HepG2 (cell line): Measurements from ENCODE around the gene TADA2A. TPM values are rescaled to one million over a fixed set of nuclear protein-coding genes. Genes with fewer than 3 reads are reported as not detected.

Experiments
- BRCA1 ChIP-seq: sonication (generic); formaldehyde crosslinking; IDR thresholded peaks from 2 replicates; pipeline ENCODE4 v1.4.0; 2020; ENCODE audit warnings: missing genetic modification reagents
- CCDC6 ChIP-seq: sonication (generic); formaldehyde crosslinking; IDR thresholded peaks from 2 replicates; pipeline ENCODE4 v1.8.1; 2022; ENCODE audit warnings: mild to moderate bottlenecking, missing genetic modification reagents, moderate library complexity
- GPN1 ChIP-seq: sonication (generic); formaldehyde crosslinking; IDR thresholded peaks from 2 replicates; pipeline ENCODE4 v1.5.1; 2020; ENCODE audit warnings: missing genetic modification reagents, borderline replicate concordance
- HDAC6 ChIP-seq: fragments of 200-600 bp; sonication (generic); IDR thresholded peaks from 2 replicates; pipeline ENCODE4 v1.7.0; 2017; ENCODE audit warnings: mild to moderate bottlenecking, antibody characterized with exemption, low read length, low read depth
- HIVEP1 ChIP-seq: sonication (generic); formaldehyde crosslinking; IDR thresholded peaks from 2 replicates; pipeline ENCODE4 v1.4.0; 2020; ENCODE audit warnings: mild to moderate bottlenecking, missing genetic modification reagents
- HNF4G ChIP-seq, 2 experiments: sonication (generic) in 1 of 2; formaldehyde crosslinking in 1 of 2; IDR thresholded peaks; 2 replicates each; pipeline versions ENCODE4 v1.4.0 to v1.6.1; 2011 to 2020; ENCODE audit warnings: borderline replicate concordance in 2 of 2, low read depth in 2 of 2, mild to moderate bottlenecking in 2 of 2, low read length in 1 of 2, missing genetic modification reagents in 1 of 2, moderate library complexity in 1 of 2
- KDM4B ChIP-seq: sonication (generic); formaldehyde crosslinking; IDR thresholded peaks from 2 replicates; pipeline ENCODE4 v1.4.0; 2020; ENCODE audit warnings: missing genetic modification reagents
- REPIN1 ChIP-seq: sonication (generic); formaldehyde crosslinking; IDR thresholded peaks from 2 replicates; pipeline ENCODE4 v1.8.0; 2022; ENCODE audit warnings: missing genetic modification reagents, low read depth, mild to moderate bottlenecking, borderline replicate concordance
- SAFB2 ChIP-seq: sonication (generic); formaldehyde crosslinking; IDR thresholded peaks from 2 replicates; pipeline ENCODE4 v1.5.1; 2020; ENCODE audit warnings: missing genetic modification reagents, low read depth, mild to moderate bottlenecking, borderline replicate concordance
- SMAD3 ChIP-seq: sonication (generic); formaldehyde crosslinking; IDR thresholded peaks from 2 replicates; pipeline ENCODE4 v1.4.0; 2020; ENCODE audit warnings: missing genetic modification reagents
- YEATS4 ChIP-seq: sonication (generic); formaldehyde crosslinking; IDR thresholded peaks from 2 replicates; pipeline ENCODE4 v1.4.0; 2020; ENCODE audit warnings: missing genetic modification reagents, borderline replicate concordance
- ZBTB42 ChIP-seq: sonication (generic); formaldehyde crosslinking; IDR thresholded peaks from 2 replicates; pipeline ENCODE4 v1.5.0; 2020; ENCODE audit warnings: mild to moderate bottlenecking, missing genetic modification reagents
- ZFP90 ChIP-seq: sonication (generic); formaldehyde crosslinking; IDR thresholded peaks from 2 replicates; pipeline ENCODE4 v1.8.0; 2022; ENCODE audit warnings: missing genetic modification reagents, mild to moderate bottlenecking, inconsistent platforms, borderline replicate concordance
- ZNF256 ChIP-seq: sonication (generic); formaldehyde crosslinking; conservative IDR thresholded peaks from 2 replicates; pipeline ENCODE4 v1.4.0; 2020; ENCODE audit warnings: missing genetic modification reagents
- ZNF33A ChIP-seq: sonication (generic); formaldehyde crosslinking; IDR thresholded peaks from 2 replicates; pipeline ENCODE4 v1.5.1; 2020; ENCODE audit warnings: missing genetic modification reagents, mild to moderate bottlenecking, moderate library complexity, borderline replicate concordance
- ZNF34 ChIP-seq: sonication (generic); formaldehyde crosslinking; IDR thresholded peaks from 2 replicates; pipeline ENCODE4 v1.4.0; 2020; ENCODE audit warnings: mild to moderate bottlenecking, missing genetic modification reagents, borderline replicate concordance
- ZNF446 ChIP-seq: sonication (generic); formaldehyde crosslinking; IDR thresholded peaks from 2 replicates; pipeline ENCODE4 v1.5.0; 2020; ENCODE audit warnings: mild to moderate bottlenecking, missing genetic modification reagents
- ZNF607 ChIP-seq: sonication (generic); formaldehyde crosslinking; IDR thresholded peaks from 2 replicates; pipeline ENCODE4 v1.5.1; 2020; ENCODE audit warnings: missing genetic modification reagents, mild to moderate bottlenecking, borderline replicate concordance
- ZNF678 ChIP-seq: sonication (generic); formaldehyde crosslinking; IDR thresholded peaks from 2 replicates; pipeline ENCODE4 v1.4.0; 2020; ENCODE audit warnings: mild to moderate bottlenecking, missing genetic modification reagents
- ZNF720 ChIP-seq: sonication (generic); formaldehyde crosslinking; IDR thresholded peaks from 2 replicates; pipeline ENCODE4 v1.4.0; 2020; ENCODE audit warnings: missing genetic modification reagents
- ZNF724P ChIP-seq: sonication (generic); formaldehyde crosslinking; IDR thresholded peaks from 2 replicates; pipeline ENCODE4 v1.8.0; 2022; ENCODE audit warnings: missing genetic modification reagents, borderline replicate concordance
- ZNF737 ChIP-seq: sonication (generic); formaldehyde crosslinking; IDR thresholded peaks from 2 replicates; pipeline ENCODE4 v1.5.0; 2020; ENCODE audit warnings: missing genetic modification reagents, mild to moderate bottlenecking, borderline replicate concordance
- polyA plus RNA-seq, 8 experiments: library from polyadenylated mRNA; depleted of rRNA in 3 of 8; stranded (reverse) in 7 of 8; unstranded in 1 of 8; fragments of >200 nt; fragmentation: Illumina TruSeq in 4 of 8; extraction: Trizol in 4 of 8; gene quantifications; 2 replicates each; pipeline versions ENCODE4 v1.2.1 to v1.2.3, GENCODE V29; 2011 to 2016; ENCODE audit warnings: low read depth in 4 of 8, missing spikeins in 1 of 8, mixed read lengths in 1 of 8; ENCODE audit not compliant: insufficient read depth in 1 of 8
- total RNA-seq, 5 experiments: library from RNA; depleted of rRNA; stranded (reverse); fragments of >200 nt; fragmentation: Illumina TruSeq; extraction: Trizol; gene quantifications; 2 replicates each; pipeline ENCODE4 v1.2.3, GENCODE V29; 2016; ENCODE audit warnings: low read depth in 1 of 5
- TF ChIP-seq, protein P1 (sequence below): sonication (generic); formaldehyde crosslinking; IDR thresholded peaks from 2 replicates; pipeline ENCODE4 v1.4.0; 2020; ENCODE audit warnings: low read depth, mild to moderate bottlenecking, missing genetic modification reagents
- TF ChIP-seq, protein P2 (sequence below): IDR thresholded peaks from 2 replicates; pipeline ENCODE4 v1.6.1; 2012; ENCODE audit warnings: inconsistent platforms
- TF ChIP-seq, protein P3 (sequence below): sonication (generic); formaldehyde crosslinking; IDR thresholded peaks from 2 replicates; pipeline ENCODE4 v1.5.1; 2020; ENCODE audit warnings: missing genetic modification reagents, mild to moderate bottlenecking, borderline replicate concordance

TADA2A gene
- total and polyA plus RNA-seq, 2 of the 13 experiments (the other 11 are each of a cell fraction or from before 2014, with no cell fraction given) = 8.0 to 14.0 TPM

DNA sequence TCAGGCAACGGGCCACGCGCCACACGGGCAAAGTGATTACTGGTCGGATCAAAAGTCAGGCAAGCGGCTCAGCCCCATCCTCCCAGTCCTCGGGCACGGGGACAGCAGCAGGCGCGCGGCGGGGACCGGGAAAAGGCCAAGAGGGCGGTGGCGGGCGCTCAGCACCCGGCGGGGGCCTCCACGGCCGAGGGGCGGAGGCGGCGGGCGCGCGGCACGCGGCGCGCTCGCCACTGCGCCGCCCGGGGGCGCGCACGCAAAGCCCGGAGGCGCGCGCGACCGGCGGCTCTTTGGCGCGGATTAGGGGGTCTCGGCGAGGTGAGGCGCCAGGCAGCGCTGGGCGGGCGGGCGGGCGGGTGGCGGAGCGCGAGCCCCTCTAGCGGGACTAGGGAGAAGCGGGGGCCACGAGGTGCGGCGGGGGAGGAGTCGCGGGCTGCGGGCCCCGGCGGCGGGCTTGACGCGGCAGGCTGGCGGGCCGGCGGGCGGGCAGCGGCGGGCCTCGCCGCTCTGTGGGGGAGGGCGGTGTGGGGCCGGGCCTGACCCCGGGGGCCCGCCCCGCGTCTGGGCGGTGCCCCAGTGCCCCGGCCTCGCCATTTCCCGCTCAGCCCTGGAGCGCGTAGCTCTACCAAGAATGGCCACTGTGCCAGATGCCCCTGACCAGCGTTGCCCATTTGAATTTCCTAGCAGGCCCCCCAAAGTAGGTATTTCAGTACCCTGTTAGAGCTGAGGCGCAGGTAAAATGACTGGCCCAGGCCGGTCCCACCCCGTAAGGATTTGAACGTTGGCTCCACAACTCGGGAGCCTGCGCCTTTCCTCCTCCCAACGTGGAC lies at the start of gene TADA2A, which contains the start of gene ACACA (continued):
- TF ChIP-seq ZNF34 = no peak
- no peak; the same call in 1 of the 2 replicates for TF ChIP-seq ZNF256 (CRISPR knock-in tag)
- peak; percentile 44; the same call in 1 of the 2 replicates for TF ChIP-seq SAFB2 (CRISPR knock-in tag)
- TF ChIP-seq ZFP90 (CRISPR knock-in tag) = no peak
- TF ChIP-seq HIVEP1 (CRISPR knock-in tag) = peak; percentile 53; the same call in 1 of the 2 replicates
- no peak for TF ChIP-seq KDM4B (CRISPR knock-in tag)
- no peak for TF ChIP-seq GPN1 (CRISPR knock-in tag)
- peak; percentile 63; the same call in 1 of the 2 replicates for TF ChIP-seq ZNF33A (CRISPR knock-in tag)
- TF ChIP-seq ZNF720 = no peak
- TF ChIP-seq ZBTB42 (CRISPR knock-in tag) = no peak
- TF ChIP-seq, protein P1, sequence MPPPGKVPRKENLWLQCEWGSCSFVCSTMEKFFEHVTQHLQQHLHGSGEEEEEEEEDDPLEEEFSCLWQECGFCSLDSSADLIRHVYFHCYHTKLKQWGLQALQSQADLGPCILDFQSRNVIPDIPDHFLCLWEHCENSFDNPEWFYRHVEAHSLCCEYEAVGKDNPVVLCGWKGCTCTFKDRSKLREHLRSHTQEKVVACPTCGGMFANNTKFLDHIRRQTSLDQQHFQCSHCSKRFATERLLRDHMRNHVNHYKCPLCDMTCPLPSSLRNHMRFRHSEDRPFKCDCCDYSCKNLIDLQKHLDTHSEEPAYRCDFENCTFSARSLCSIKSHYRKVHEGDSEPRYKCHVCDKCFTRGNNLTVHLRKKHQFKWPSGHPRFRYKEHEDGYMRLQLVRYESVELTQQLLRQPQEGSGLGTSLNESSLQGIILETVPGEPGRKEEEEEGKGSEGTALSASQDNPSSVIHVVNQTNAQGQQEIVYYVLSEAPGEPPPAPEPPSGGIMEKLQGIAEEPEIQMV (CRISPR knock-in tag) = no peak
- TF ChIP-seq SMAD3 (CRISPR knock-in tag) = peak; percentile 51; the same call in 1 of the 2 replicates
- no peak for TF ChIP-seq ZNF446 (CRISPR knock-in tag)
- TF ChIP-seq ZNF678 = no peak
- TF ChIP-seq CCDC6 (CRISPR knock-in tag) = no peak
- TF ChIP-seq, protein P2, sequence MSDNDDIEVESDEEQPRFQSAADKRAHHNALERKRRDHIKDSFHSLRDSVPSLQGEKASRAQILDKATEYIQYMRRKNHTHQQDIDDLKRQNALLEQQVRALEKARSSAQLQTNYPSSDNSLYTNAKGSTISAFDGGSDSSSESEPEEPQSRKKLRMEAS = peak; percentile 75
- 0 out of 2 replicates have a peak, but pooled peaks have one; percentile 85 for TF ChIP-seq ZNF724P (CRISPR knock-in tag)
- no peak for TF ChIP-seq HDAC6
- TF ChIP-seq BRCA1 (CRISPR knock-in tag) = no peak
- TF ChIP-seq, protein P3, sequence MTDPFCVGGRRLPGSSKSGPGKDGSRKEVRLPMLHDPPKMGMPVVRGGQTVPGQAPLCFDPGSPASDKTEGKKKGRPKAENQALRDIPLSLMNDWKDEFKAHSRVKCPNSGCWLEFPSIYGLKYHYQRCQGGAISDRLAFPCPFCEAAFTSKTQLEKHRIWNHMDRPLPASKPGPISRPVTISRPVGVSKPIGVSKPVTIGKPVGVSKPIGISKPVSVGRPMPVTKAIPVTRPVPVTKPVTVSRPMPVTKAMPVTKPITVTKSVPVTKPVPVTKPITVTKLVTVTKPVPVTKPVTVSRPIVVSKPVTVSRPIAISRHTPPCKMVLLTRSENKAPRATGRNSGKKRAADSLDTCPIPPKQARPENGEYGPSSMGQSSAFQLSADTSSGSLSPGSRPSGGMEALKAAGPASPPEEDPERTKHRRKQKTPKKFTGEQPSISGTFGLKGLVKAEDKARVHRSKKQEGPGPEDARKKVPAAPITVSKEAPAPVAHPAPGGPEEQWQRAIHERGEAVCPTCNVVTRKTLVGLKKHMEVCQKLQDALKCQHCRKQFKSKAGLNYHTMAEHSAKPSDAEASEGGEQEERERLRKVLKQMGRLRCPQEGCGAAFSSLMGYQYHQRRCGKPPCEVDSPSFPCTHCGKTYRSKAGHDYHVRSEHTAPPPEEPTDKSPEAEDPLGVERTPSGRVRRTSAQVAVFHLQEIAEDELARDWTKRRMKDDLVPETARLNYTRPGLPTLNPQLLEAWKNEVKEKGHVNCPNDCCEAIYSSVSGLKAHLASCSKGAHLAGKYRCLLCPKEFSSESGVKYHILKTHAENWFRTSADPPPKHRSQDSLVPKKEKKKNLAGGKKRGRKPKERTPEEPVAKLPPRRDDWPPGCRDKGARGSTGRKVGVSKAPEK = no peak
- TF ChIP-seq HNF4G (IDR thresholded peaks at IDR 0.05; ENCODE audit: borderline replicate concordance, low read depth, low read length) = no peak
- TF ChIP-seq HNF4G (CRISPR knock-in tag; IDR thresholded peaks at IDR 0.05; ENCODE audit: borderline replicate concordance, low read depth) = peak; percentile 24; the same call in 1 of the 2 replicates
- TF ChIP-seq ZNF607 (CRISPR knock-in tag) = peak; percentile 40; the same call in 1 of the 2 replicates
- TF ChIP-seq REPIN1 (CRISPR knock-in tag) = no peak
- peak; percentile 56; the same call in 1 of the 2 replicates for TF ChIP-seq YEATS4
- TF ChIP-seq ZNF737 (CRISPR knock-in tag) = no peak
